ENCODE results near the gene RALGAPA2.

RALGAPA2 gene

GRCh38 chr20:20353576-20353975 lies 358.9 kb downstream of the RALGAPA2 start:
- DNase-seq (ENCODE audit: low read depth), result no peak
- no peak overlapping the region for H3K4me3 ChIP-seq (ENCODE audit: low read depth, low read length)
- TF ChIP-seq MYC (IDR thresholded peaks at IDR 0.05; ENCODE audit: low read depth, low read length) (no peak), POLR2A (IDR thresholded peaks at IDR 0.05; ENCODE audit: extremely low read depth, insufficient read length) (no peak), CTCF (IDR thresholded peaks at IDR 0.05; ENCODE audit: low read depth, low read length) (no peak), MAX (IDR thresholded peaks at IDR 0.05; ENCODE audit: low read depth, low read length) (no peak)

GRCh38 chr20:20344476-20344875 lies 368.0 kb downstream of the RALGAPA2 start:
- H3K4me3 ChIP-seq (ENCODE audit: low read depth, low read length), result no peak overlapping the region
- TF ChIP-seq MYC (IDR thresholded peaks at IDR 0.05; ENCODE audit: low read depth, low read length) (no peak), MAX (IDR thresholded peaks at IDR 0.05; ENCODE audit: low read depth, low read length) (no peak), CTCF (IDR thresholded peaks at IDR 0.05; ENCODE audit: low read depth, low read length) (no peak), POLR2A (IDR thresholded peaks at IDR 0.05; ENCODE audit: extremely low read depth, insufficient read length) (no peak)
- no peak for DNase-seq (ENCODE audit: low read depth)

- TF ChIP-seq CTCF (IDR thresholded peaks at IDR 0.05; ENCODE audit: low read depth, low read length) (no peak), MYC (IDR thresholded peaks at IDR 0.05; ENCODE audit: low read depth, low read length) (no peak), POLR2A (IDR thresholded peaks at IDR 0.05; ENCODE audit: extremely low read depth, insufficient read length) (no peak), MAX (IDR thresholded peaks at IDR 0.05; ENCODE audit: low read depth, low read length) (no peak)
- H3K4me3 ChIP-seq (ENCODE audit: low read depth, low read length), result no peak overlapping the region
- DNase-seq (ENCODE audit: low read depth), result peak; percentile 53
Observed at GRCh38 chr20:20343932-20344331, 368.5 kb downstream of the RALGAPA2 start.
